Measurements from ENCODE around the gene BTBD6.

Gene BTBD6

DNA sequence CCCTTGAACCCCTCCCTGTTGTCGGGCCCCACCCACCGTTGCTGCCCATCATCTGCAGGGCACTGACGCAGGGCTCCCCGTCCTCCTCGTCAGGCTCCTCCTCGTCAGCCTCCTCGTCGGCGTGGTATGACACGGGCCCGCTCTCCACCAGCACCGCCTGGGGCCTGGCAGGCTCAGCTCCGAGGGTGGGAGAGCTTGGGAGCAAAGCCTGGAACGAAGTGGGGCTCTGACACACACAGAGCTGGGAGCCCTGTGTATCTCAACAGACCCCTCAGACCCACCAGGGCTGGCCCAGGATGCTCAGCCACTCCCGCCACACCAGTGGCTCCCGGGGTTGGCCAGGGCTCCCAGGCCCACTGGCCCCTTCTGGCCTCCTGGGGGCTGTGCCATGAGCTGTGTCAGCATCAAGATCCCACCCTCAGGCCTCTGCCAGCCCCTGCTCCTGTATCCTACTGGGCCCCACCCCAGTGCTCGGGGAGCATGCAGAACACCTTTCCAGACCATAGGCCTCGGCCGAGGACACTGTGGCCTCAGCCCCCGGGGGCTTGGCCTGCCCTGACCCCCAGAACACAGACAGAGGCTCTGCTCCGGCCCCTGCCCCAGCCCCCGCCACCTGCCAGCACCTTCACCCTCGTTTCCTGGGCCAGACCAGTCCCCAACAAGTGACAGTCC lies 37.1 kb upstream of the BTBD6 start:
- no peak for FAIRE-seq

DNA sequence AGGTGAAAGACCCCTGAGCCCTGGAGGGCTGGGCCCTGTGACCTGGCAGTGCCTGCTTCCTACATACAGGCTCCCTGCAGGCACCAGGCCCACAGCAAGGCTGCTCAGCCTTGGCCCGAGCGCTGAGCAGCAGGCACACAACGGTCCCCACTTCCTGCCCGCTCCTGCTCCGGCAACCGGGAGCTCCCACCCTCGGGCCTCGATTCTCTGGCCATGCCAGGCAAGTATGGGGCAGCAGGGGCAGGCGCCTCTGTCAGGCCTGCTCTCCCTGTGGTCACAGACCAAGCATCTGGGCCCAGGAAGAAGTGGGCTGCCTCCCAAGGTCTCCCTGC lies 36.6 kb upstream of the BTBD6 start:
- DNase-seq (ENCODE audit: low spot score) = no peak
- no peak for FAIRE-seq

More for the DNA sequence above, 37.1 kb upstream of the BTBD6 start:
- no peak for DNase-seq (ENCODE audit: low spot score)

DNA sequence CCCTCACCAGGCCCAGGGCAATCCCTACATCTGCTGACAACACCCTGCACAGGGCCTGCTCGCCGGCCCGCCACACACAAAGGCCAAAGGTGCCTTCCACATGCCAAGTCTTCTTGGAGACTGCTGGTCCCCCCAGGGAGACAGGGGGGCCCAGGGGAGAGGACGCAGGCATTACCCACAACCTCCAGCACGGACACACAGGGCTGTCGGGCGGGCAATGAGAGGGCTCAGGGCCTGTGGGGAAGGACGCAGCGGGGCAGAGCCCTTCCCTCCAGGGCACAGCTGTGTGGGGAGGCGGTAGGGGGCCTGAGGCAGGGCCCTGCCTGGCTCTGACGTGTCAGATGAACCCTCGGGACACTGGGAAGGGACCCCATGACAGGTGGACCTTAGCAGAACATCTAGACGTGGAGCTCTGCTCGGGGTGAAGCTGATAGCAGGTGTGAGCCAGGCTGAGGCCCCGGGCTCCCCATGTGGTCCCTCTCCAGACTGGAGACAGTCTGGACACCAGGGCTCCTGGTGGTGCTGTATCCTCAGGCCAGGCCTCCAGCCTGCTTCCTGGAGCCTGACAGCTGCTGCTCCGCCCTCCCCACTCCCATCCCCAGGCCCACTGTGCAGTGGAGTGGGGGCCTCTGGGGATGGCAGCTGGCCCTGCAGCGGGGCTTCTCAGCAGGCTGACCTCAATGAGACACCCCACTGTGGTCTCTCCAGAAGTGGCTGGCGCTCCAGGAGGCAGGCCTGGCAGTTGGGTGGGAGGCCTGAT lies 35.6 kb upstream of the BTBD6 start:
- FAIRE-seq = no peak
- no peak for DNase-seq (ENCODE audit: low spot score)

DNA sequence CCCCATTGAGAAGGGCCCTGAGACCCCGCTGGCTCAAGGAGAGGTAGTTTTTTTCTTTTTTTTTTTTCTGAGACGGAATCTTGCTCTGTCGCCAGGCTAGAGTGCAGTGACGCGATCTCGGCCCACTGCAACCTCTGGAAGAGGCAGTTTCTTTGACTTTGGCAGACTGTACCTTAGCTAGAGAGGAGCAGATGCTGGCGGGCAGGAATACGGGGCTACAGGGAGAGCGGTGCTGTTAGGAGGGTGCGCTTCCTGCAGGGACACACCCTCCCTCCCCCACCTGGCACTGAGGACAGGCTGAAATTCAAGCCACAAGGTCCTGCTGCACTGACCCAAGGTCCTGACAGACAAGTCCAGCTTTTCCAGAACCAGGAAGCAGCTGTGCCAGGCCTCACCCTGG lies 35.0 kb upstream of the BTBD6 start:
- no peak for DNase-seq (ENCODE audit: low spot score)
- no peak for FAIRE-seq

DNA sequence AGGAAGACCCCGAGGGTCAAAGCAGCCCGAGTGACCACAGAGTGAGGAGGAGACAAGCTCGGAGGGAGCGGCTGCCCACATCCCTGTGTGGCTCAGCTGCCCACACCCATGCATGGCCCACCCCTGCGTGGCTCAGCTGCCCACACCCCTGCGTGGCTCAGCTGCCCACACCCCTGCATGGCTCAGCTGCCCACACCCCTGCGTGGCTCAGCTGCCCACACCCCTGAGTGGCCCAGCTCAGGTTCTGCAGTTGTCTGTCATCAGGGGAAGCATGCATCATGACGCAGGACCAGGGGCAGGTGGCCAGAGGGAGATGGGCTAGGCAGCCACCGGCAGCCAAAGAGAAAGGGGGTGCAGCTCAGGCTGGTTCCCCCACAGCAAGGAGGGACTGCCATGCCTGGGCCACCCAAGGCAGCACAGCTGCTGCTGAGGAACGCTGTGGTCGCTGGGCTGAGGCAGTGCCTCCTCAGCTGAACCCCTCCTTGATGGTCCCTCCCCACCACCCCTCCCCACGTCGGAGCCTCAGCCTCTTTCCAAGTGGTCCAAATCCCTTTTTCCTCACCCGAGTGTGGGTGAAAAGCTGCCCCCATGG lies 33.9 kb upstream of the BTBD6 start:
- DNase-seq (ENCODE audit: low spot score) = no peak
- no peak for FAIRE-seq

DNA sequence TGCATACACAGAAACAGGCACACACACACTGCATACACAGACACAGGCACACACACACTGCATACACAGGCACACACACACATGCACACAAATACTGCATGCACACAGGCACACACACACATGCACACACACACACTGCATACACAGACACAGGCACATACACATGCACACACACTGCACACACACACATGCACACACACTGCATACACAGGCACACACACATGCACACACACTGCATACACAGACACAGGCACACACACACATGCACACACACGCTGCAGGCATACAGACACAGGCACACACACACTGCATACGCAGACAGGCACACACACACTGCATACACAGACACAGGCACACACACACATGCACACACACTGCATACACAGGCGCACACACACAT lies 32.7 kb upstream of the BTBD6 start:
- FAIRE-seq (no peak), DNase-seq (ENCODE audit: low spot score) (no peak)

DNA sequence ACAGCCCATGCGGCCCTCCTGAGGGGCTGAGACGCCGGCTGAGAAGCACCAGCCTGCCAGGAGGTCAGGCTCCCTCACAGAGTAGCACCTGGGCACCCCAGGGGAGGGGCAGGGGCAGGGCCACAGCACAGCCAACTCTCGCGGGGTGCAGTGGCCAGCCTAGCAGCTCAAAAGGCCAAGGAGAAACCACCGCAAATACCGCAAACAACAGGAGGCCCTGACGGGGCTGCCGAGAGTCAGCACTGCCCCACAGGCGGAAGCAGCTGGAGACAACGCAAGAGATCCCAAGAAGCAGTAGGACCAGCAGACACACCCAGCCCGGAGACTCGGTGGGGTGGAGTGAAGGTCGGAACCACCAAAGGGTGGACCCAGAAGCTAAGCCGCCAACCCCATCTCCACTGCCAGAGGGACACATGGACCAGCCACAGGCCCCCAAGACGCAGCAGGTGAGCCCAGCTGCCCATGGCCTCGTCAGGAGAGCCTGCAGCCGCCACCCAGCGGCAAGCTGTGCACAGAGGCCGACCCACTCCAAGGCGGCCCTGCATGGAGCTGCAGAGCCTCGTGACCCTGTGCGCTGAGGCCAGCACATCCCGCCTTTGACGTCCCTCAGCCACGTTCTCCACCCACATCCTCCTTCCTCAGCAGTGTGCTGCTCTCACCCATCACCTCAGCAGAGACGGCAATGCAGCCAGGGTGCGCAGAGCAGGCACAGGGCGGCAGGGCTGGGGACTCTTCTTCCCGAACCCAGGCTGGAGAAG lies 31.7 kb upstream of the BTBD6 start:
- FAIRE-seq (no peak), DNase-seq (ENCODE audit: low spot score) (no peak)

DNA sequence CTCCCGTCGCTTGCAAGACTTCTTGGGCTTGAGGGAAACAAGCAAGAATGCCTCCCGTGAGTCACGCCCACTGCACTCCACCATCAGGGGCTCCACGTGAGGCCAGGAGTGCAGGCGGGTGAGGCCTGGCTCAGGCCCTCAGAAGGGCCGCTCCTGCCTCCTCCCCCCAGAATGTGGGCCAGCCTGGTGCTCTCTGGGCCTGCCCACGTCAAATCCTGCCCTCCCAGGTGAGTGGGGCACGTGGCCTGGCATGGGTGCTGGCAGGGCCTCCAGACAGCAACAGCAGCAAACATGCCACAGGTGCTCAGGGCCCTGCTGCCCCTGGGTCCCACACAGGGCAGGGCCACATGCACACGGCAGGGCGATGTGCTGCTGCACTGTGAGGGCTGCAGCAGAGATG lies 30.6 kb upstream of the BTBD6 start:
- no peak for FAIRE-seq

DNA sequence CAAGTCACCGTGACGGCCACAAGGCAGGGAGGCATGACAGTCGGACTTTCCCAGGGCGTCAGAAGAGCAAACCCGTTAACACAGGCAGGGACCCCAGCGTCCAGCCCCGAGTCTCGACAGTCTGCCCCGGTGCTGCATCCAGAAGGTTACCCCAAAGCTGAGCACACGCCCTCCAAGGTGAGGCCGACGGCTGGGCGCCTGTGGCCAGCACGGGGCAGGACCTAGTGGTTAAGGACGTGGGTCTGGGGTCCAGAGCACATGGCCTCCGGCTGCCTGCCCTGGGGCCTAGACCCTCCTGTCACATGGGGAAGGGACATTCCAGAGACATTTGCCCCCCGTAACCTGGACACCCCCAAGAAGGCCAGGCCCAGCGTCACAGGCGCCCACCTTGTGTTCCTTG lies 29.7 kb upstream of the BTBD6 start:
- FAIRE-seq (no peak), DNase-seq (ENCODE audit: low spot score) (no peak)

More for the DNA sequence above, 30.6 kb upstream of the BTBD6 start:
- no peak for DNase-seq (ENCODE audit: low spot score)

DNA sequence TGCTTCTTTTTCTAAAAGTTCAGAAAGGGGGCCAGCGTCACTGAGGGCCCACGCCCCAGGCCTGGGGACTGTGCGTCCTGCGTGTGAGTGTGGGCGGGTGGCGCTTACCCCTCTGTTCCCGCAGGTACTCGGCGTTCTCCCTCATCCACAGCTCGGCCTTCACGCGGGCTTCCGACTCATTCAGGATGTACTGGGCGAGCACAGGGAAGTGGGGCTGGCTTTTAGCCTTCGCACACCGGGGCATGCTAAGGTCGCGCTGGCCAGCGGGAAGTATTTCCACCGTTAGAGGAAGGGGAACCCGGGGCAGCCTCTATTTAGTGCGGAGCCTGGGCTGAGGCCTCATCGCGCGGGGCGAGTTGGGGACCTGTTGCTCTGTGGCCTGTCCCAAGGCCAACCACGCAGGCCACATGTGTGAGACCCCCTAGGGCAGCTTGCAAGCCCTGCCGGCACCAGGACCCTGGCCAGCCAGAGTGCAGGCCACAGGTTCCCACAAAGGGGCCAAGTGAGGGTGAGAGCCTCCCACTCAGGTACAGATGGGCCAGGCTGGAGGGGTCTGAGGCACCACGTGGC lies 29.2 kb upstream of the BTBD6 start:
- FAIRE-seq (no peak), DNase-seq (ENCODE audit: low spot score) (no peak)

DNA sequence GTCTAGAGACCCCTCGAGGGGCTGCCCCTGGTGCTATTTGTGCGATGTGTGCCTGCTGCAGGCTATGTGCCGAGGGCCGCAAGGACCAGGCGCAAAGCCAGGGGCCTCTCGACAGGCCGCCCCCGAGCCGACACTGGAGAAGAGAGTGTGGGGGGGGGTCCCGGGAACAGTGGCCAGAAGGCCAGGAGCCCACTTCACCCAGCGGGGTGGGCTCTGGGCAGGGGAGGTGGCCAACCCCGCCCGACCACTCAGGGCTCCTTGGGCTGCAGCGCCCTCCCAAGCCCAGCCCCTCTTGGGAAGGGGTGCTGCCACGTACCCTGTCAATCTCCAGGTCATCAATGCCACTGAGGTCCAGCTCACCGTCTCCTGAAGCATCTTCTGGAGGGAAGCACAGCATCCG lies 28.6 kb upstream of the BTBD6 start:
- DNase-seq (ENCODE audit: low spot score) = no peak
- no peak for FAIRE-seq

DNA sequence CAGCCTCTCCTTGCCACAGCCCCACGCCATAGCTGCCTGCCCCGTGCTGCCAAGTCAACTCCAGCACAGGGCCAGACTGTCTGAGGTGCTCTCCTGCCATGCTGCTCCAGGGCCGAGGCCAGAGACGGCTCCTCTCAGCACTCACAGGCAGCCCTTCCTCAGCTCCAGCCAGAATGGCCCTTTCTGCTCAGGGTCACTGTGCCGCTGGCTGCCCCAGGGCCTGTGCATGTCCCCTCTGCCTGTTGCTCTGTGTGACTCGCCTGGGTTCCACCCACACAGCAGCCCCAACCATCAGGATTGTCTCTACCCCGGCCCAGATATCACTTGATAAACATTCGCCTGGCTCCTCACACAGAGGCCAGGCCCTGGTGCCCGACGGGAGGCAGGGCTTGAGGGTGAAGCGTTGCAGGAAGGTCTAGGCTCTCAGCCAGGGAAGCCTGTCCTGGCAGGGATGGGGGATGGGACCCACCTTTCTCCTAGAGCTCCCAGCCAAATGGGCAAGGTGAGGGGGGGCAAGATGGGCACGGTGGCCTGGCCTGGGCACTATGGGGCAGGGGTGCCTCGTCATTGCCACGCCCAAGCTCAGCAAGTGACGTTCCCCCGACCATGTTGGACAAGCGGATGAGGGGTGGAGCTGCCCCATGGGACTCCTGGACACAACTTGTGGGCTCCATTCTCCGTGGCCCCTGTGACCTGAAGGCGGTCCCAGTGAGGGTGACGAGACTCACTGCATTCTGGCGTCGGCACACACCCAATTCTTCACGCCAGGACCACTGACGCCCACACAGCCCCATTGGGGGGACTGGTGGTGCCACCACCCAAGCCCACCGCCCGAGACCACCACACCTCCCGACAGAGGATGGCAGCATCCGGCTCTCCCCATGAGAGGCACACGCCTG lies 27.4 kb upstream of the BTBD6 start:
- FAIRE-seq = no peak
- DNase-seq (ENCODE audit: low spot score) = no peak

DNA sequence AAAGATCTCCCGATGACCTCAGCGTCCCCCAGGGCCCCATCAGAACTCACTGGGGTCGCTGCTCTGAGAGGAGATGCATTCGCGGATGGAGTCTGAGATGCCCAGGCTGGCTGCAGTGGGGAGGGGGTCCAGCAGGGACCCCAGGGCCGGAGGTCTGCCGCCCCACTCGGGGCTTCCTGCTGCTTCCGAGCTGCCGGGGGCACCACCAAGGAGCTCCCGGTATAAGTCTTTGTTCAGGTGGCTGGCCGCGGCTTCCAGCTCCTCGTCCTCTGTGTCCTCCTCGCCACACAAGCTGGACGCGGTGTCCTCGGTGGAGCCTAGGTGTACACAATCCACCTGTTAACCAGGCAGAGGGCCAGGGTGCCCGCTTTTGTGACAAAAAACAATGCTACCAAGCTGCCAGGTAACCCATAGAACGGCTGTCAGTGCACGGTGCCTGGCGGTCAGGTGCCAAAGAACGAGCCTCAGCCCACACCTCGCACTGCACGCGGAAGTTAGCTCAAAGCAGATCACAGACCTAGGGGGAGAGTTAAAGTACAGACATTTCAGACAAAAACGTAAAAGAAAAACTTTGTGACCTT lies 26.6 kb upstream of the BTBD6 start:
- DNase-seq (ENCODE audit: low spot score) (no peak), FAIRE-seq (no peak)

DNA sequence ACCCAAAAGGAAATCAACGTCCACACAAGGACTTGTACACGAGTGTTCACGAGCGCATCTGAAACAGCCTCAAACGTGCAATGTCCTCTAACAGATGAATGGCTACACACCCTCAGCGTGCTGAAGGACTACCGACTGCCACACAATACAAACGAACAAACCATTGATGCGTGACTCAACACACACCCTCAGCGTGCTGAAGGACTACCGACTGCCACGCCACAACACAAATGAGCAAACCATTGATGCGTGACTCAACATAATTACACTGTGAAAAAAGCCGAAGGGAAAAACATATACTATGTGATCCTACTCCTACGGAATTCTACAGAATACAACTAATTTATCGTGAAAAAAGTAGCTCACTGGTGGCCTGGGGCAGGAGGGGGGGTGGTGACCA lies 25.1 kb upstream of the BTBD6 start:
- FAIRE-seq (no peak), DNase-seq (ENCODE audit: low spot score) (no peak)

DNA sequence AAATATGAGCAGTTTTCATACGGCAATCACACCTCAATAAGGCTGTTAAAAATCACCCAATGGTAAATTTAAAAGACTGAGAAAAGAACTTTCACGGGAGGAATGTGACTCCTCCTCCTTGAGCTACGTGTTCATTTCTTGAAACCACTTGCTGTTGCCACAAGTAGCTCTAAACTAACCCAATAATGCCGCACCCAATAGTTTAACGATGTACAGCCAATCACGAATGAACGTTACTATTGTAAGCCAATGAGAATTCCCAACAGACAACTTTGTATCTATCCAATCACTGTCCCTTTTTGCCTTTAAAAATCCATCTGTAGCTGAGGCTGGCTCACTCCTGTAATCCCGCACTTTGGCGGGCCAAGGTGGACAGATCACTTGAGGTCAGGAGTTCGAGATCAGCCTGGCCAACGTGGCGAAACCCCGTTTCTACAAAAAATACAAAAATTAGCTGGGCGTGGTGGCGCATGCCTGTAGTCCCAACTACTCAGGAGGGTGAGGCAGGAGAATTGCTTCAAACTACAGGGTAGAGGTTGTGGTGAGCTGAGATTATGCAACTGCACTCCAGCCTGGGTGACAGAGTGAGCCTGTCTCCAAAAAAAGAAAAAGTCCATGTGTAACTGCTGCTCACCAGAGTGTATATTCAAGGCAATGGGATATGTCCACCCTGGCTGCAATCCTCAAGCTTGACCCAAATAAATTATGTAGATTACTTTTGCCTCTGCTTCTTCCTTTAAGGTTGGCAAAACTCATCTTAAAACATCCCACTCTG lies 24.4 kb upstream of the BTBD6 start:
- FAIRE-seq = no peak
- DNase-seq (ENCODE audit: low spot score) = no peak

DNA sequence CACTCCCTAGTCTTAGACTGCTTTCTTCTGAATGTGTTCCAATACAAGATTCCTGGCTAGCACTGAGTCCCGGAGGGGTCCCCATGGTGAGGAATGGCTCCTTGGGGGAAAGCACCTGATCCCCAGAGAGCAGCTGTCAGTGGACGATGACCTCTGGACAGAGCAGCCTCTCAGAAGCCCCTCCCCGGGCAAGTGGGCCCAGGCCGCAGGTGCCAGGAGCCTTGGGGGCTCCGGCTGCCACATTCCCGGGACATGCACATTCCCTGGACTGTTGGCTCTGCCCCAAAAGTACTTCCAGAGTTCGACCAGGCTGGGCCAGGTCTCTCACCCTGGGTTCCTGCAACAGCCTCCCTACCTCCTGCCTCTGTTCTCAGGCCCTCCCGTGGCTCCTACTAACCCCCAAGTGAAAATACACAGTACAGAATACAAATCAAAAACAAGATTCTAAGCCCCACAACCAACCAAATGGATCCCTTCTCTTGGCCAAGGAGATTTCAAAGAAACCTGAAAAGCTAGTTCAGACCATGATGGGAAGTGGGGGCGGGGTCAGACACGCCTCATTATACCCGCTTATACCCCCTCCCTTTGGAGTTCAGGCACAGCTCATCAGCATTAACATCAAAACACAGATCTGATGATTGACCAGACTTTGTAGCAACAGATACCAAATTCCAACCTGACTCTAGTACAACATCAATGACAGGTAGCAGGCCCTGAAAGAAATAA lies 23.3 kb upstream of the BTBD6 start:
- no peak for FAIRE-seq
- DNase-seq (ENCODE audit: low spot score) = no peak

DNA sequence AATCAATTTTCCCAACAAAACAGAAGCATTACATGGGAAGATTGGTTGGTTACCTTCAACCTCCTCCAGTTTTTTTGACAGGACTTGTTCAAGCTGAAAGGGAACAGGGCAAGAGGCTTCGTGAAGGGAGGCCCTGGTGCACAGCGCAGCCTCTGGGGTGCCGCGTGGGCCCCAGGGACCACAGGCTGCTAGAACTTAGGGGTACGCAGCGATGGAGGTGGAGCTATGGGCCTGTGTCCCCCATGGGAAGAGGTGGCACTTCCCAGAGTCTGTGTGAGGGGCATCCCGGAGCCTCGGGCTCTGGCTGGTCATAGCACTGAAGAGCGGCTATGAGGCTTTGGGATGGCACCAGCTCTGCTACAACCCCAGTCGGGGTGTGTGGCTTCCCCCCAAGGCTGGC lies 22.1 kb upstream of the BTBD6 start:
- no peak for DNase-seq (ENCODE audit: low spot score)
- FAIRE-seq = no peak

DNA sequence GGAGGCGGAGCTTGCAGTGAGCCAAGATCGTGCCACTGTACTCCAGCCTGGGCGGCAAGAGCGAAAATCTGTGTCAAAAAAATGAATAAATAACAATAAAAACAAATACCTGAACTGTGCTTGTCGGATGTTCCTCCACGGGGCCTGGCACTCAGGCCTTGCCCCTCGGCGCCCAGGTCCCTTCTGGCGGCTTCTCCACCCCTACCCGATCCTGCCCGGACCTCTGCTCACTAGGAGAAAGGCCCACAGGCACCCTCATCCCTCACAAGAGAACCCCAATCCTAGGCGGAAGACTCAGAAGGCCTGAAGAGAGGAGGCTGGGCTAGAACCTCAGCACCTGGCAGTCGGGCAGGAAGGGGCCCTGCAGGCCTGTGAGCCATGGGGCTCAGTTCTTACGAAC lies 21.0 kb upstream of the BTBD6 start:
- DNase-seq (ENCODE audit: low spot score) (no peak), FAIRE-seq (no peak)

DNA sequence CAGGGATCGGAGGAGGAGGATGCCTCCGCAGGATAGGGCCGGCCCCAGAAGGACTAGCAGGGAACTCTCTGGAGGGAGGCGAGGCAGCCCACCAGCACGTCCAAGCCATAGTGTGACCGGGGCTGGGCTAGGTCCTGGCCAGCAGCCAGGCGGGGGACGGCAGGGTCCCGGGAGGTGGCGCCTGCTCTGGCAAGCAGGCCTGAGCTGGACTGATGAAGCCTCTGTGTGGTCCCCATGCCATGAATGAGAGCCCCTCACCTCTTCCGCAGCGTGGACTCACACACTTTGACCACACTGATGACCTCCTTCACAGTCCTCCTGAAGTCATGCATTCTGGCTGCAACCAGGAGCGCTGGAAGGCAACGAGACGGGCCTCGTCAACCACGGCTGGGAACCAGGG lies 19.8 kb upstream of the BTBD6 start:
- no peak for DNase-seq (ENCODE audit: low spot score)
- no peak for FAIRE-seq
